ENCODE data around the gene NCCRP1.

NCCRP1 gene

GRCh38 chr19:39202998-39203355, 6.2 kb downstream of the NCCRP1 start:
- no peak for TF ChIP-seq CTCF (IDR thresholded peaks at IDR 0.05; ENCODE audit: low read depth, low read length)

DNA sequence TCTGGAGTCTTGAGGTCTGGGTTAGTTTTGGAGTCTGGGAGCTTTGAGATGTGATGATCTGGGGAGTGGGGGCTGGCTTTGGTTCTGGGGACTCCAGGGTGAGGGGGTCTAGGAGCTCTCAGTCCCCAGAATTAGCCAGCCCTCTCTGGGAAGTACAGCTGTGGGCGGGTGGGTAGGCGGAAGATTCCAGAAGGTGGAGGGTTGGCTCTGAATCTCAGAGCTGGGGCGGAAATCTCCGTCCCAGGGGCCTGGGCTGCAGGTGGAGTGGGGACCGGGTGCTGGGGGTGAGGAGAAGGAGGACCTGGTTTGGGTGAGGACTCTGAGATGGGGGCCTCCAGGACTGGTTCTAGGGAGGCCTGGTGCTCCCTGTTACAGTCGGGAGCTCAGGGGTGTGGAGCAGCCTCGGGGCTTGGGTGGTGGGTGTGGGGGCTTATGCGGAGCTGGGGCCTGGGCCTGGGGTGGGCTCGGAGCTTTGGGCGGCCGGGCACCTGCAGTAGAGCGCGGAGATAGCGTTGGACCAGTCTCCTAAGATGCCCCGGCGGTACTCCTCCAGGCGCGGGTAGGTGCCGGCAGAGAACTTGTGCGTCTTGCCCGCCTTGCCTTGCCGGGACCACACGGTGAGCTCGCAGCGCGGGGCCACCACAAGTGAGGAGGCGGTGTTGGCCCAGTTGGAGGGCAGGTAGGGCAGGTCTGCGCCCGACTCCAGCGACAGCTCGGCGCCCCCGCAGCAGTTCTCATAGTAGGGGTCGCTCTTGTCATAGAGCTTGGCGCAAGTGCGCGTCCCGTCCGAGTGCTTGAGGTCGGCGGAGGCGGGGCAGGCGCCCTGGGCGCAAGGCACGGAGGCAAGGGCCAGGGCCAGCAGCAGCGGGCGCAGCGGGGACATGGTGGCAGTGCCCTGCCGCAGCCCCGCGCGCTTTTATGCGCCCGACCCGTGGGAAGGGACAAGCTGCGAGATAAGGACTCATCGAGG, 6.9 kb downstream of the NCCRP1 start, which contains the start of gene SYCN:
Gene SYCN, minus strand, starts transcription at position 892 of the 970 bp plus-strand sequence. Its CDS starts 9 bp downstream, at position 883.
- no peak within 1 kb of the TSS for H3K4me3 ChIP-seq (ENCODE audit: low read depth, low read length)
- no peak for TF ChIP-seq CTCF (IDR thresholded peaks at IDR 0.05; ENCODE audit: low read depth, low read length)

More at GRCh38 chr19:39202998-39203355, 6.2 kb downstream of the NCCRP1 start:
- H3K4me3 ChIP-seq (ENCODE audit: low read depth, low read length) = no peak overlapping the region

GRCh38 chr19:39205449-39205764, 8.6 kb downstream of the NCCRP1 start:
- no peak for TF ChIP-seq CTCF (IDR thresholded peaks at IDR 0.05; ENCODE audit: low read depth, low read length)

GRCh38 chr19:39206122-39206521, 9.4 kb downstream of the NCCRP1 start:
- no peak overlapping the region for H3K4me3 ChIP-seq (ENCODE audit: low read depth, low read length)
- TF ChIP-seq CTCF (IDR thresholded peaks at IDR 0.05; ENCODE audit: low read depth, low read length) = no peak

More at GRCh38 chr19:39205449-39205764, 8.6 kb downstream of the NCCRP1 start:
- no peak overlapping the region for H3K4me3 ChIP-seq (ENCODE audit: low read depth, low read length)

DNA sequence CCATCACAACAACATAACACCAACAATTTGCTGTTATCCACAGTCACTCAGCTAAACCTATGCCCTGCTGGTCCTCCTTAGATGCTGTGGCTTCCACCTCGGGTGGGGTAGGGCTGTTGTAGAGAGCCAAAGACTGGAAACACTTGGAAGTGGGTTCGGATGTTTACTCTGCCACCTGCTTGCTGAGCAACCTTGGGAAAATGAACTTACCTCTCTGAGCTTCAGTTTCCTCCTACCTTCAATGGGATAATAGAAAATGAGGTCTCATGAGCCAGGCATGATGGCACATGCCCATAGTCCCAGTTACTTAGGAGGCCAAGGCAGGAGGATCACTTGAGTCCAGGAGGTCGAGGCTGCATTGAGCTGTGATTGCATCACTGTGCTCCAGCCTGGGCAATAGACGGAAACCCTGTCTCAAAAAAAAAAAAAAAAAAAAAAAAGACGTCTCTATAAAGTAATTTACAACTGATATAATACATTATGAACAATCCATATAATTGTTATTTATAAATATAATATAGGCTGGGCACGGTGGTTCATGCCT, 10.6 kb downstream of the NCCRP1 start:
- no peak overlapping the region for H3K4me3 ChIP-seq (ENCODE audit: low read depth, low read length)
- TF ChIP-seq CTCF (IDR thresholded peaks at IDR 0.05; ENCODE audit: low read depth, low read length) = no peak

DNA sequence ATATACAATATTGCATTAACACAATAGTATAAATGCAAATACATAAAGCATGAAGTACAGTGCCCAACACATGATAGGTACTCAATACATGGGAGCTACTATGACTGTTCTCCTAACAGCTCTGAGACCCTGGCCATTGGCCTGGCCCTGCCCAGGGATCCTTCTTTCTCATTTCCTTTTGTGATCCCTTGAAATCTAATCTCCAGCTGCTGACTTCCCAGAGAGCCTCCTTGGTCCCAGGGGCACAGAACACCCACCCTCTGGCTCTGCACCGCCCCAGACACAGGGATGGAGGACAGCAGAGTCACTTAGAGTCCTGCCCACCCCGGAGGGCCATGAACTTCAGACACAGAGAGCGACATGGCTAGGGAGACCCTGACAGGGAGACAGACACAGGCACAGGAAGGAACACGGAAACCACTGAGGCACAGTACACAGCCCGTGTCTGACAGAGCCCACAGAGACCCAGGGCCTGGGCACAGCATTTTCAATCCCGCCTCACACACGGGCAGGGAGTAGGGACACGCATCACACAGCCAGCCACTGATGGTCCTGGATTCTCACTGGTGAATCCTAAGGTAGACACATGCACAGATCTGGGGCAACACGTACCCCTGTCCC, 11.5 kb downstream of the NCCRP1 start:
- no peak overlapping the region for H3K4me3 ChIP-seq (ENCODE audit: low read depth, low read length)
- no peak for TF ChIP-seq CTCF (IDR thresholded peaks at IDR 0.05; ENCODE audit: low read depth, low read length)

DNA sequence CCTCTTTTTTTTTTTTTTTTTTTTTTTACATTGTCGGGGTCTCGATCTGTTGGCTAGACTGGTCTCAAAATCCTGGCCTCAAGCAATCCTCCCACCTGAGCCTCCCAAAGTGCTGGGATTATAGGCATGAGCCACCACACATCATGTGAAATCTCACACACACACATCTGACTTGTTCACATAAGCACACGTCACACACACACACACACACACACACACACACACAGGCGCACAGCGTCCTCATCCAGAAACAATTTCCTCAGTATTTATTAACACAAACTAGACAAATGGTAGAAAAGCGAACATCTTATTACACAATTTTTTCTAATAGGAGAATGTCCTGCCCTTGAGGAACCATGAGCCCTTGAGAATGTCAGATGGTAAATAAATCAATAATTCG, 12.4 kb downstream of the NCCRP1 start:
- no peak for TF ChIP-seq CTCF (IDR thresholded peaks at IDR 0.05; ENCODE audit: low read depth, low read length)
- H3K4me3 ChIP-seq (ENCODE audit: low read depth, low read length) = no peak overlapping the region
